Pulmonary artery endothelial cell (primary cell): ENCODE data around the gene COX6A2. TPM values are rescaled to one million over a fixed set of nuclear protein-coding genes. Genes with fewer than 3 reads are reported as not detected.

ENCODE experiments used
- DNase-seq: peaks from one replicate; pipeline ENCODE4 v3.0.0-alpha.2; 2011; ENCODE audit warnings: low read depth, low spot score
- total RNA-seq: library from RNA; depleted of rRNA; stranded (reverse); fragments of >200 nt; gene quantifications from 2 replicates; pipeline ENCODE4 v1.2.3, GENCODE V29; 2014

COX6A2 gene
- total RNA-seq, 1 donor from 2014 or later, result not detected

DNA sequence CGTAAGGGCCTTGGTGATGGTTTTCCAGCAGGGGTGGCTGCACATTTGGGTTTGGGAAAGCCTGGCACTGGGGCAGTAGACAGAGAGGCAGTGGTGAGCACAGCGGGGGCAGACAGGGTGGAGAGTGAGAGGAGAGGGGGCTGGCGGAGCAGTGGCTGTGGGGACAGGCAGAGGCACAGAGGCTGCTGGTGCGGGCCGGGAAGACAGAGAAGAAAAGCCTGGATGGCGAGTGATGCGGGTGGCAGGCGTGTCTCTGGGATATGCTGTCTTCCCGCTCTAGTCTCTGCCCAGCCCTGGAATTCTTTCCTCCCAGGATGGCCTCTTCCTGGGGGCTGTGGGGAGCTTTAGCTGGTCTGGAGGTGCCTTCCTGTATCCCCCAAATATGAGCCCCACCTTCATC, 18.1 kb downstream of the COX6A2 start:
- no peak for DNase-seq

DNA sequence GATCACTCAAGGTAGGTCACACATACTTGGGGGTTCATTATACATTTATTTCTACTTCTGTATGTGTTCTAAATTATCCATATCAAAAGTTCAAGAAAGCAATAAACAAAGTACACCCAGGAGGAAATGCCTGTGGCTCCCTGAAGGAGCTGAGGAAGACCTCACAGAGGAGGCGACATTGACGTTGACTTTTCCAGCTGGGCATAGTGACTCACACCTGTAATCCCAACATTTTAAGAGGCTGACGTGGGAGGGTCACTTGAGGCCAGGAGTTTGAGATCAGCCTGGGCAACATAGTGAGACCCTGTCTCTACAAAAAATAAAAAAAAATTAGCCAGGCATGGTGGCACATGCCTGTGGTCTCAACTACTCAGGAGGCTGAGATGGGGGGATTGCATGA, 18.7 kb downstream of the COX6A2 start:
- DNase-seq, result no peak

DNA sequence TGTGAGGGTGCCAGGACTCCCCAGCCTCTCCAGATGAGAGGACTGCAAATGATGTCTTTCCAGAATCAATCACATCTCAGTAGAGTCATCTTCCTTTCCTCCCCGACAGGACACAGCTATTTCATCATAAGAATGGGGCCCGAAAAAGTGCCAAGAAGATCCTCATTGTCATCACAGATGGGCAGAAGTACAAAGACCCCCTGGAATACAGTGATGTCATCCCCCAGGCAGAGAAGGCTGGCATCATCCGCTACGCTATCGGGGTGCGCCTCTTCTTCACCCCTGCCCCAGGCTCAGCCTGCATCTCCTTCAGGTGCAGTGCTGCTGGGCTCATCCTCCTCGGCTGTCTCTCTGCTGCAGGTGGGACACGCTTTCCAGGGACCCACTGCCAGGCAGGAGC, 20.8 kb downstream of the COX6A2 start:
- no peak for DNase-seq

DNA sequence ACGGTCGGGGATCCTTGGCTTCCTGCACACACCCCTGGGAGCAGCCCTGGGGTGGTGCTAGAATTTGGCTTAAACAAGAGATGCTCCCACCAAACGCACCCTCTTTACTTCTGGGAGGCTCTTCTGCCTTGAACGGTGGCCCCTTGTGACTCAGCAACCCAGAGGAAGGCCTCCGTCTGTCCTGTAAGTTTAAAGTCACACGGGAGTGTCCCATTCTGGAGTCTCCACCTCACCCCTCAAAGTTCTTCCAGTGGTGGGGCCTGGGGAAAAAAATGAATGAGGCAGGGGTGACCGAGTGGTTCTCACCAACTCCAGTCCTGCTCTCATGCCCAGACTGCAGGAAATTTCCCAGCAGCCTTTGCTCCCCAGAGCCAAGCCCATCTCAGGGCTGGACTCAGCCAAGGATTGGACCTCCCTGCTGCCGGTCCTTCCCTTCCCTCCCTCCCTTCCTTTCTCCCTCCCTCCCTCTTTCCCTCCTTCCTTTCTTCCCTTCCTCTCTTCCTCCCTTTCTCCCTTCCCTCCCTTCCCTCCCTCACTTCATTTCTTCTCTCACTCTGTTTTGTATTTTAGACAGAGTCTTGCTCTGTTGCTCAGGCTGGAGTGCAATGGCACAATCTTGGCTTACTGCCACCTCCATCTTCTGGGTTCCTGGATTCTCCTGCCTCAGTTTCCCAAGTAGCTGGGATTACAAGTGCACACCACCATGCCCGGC, 23.7 kb downstream of the COX6A2 start:
- DNase-seq, result no peak

DNA sequence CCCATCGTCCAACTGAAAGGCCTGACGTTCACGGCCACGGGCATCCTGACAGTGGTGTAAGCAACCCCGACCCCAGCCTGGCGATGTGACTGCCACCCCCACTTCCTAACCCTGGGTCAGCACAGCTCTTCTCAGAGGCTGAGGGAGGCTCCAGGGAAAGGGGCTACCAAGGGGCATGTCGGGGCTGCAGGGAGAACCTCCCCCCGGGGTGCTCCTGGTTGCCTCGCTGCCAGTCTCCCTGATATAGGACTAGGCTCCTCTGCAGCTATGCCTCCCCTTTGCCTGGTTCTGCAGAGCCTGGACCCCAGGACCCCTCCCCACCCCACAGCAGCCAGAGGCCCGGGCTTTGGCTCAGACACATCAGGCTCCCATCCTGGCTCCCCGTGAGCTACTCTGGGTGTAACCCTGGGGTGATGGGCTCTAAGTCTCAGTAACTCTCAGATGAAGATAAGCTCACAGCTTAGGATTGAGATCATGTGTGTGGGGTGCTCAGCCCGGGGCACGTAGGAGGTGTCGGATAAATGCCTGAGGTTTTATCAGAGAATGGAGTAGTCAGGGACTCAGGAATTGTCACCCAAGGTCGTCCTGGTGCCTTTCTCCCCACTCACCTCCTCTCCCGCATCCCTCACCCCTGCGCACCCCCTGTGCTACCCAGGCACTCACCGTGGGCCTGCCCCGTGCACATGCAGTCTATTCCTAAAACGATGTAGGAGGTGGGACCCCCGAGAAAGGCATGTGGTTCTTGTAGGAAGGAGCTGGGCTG, 24.4 kb downstream of the COX6A2 start:
- no peak for DNase-seq

DNA sequence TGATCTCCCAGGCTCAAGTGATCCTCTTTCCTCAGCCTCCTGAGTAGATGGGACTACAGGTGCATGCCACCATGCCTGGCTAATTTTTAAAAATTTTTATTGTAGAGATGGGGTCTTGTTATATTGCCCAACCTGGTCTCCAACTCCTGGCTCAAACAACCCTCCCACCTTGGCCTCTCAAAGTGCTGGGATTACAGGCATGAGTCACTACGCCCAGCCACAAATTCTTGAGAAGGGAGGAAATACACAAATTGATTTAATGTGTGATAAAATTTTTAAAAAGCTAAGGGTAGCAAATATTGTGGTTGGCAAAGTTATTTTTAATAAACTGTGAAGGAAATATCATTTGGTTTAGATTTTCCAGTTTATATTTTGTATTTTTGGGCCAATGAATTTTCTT, 25.5 kb downstream of the COX6A2 start:
- no peak for DNase-seq

DNA sequence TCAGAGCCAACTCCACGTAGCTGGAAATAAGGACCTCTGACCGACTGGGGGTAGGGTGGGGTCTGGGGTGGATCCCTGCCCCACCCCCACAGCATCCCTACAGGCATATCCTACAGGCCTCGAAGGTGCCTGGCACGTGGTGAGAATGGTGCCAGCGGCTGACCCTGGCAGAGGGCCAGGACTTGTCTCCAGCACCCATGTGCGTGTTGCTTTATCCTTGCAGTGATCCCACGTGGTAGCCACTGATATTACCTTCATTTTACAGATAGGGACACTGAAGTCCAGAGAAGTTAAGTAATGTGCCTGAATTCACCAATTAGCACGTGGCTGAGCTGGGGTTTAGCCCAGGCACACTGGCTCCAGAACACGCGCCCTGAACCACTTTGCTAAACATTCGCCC, 26.7 kb downstream of the COX6A2 start:
- DNase-seq, result no peak

DNA sequence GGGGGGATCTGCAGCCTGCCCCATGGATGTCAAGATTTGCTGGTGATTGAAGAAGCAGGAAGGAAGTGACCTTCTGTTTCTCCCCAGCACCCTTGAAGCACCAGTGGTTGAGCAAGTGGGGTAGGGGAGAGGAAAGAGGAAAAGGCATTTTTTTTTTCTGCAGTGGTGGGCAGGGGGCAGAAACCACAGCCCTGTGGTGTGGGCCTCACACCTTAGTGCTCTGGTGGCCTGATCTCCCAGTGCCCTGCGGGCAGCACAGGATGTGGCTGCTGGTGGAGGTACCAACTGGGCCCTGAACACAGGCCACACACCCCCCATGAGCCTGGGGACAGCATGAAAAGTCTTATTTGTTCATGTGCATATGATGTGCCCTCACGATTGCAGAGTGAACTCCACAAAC, 28.0 kb downstream of the COX6A2 start:
- no peak for DNase-seq

DNA sequence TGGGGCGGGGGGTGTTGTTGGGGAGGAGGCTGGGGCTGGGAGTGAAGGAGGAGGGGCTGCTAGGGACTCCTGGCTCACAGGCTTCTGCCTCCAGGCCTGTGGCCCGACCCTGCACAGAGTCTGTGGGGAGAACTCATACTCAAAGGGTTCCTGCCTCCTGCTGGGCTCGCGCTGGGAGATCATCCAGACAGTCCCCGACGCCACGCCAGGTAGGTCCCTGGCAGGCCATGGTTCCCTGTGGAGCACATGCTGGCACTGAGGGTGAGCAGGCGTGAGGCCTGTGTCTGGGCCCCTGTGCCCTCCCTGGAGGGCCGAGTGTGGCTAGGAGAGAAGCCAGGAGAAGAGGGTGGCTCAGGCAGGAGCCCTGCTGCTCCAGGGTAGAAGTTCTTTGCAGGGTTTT, 30.5 kb downstream of the COX6A2 start:
- DNase-seq, result no peak

DNA sequence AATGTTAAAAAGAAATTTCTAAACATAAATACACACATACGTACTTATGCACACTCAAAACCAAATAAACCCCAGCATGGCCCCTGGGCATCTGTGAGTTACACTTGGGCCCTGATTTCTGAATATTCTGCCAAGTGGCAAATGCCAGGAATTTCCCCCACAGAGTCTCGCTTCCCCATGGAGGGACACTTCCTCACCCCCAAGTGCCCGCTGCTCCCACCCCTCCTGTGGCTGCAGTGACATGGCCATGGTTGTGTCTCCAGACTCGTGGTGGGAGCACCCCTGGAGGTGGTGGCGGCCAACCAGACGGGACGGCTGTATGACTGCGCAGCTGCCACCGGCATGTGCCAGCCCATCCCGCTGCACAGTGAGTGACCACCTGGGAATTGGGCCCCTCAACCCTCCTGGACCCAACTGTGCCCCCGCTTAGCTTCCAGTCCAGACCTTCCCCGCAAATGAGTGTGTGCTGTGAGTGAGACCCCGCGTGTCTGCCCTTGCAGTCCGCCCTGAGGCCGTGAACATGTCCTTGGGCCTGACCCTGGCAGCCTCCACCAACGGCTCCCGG, 31.0 kb downstream of the COX6A2 start:
- DNase-seq, result no peak

DNA sequence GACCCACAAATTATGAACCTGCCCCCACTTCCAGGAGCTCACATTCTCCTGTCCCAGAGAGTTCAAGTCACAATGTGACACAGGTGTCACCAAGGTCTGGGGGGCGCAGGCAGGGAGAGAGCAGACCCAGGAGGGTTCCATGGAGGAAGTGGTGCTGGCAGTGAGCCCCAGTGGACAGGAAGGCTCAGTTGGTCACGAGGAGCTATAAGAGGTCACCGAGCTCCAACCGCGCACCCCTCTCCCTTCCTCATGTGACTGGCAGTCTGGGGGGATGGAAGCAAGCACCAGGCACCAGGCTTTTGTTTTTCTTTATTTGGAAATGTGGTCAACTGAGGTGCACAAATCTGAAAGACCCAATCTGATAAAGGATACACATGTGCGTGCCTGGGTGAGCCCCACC, 32.5 kb downstream of the COX6A2 start:
- DNase-seq, result no peak

DNA sequence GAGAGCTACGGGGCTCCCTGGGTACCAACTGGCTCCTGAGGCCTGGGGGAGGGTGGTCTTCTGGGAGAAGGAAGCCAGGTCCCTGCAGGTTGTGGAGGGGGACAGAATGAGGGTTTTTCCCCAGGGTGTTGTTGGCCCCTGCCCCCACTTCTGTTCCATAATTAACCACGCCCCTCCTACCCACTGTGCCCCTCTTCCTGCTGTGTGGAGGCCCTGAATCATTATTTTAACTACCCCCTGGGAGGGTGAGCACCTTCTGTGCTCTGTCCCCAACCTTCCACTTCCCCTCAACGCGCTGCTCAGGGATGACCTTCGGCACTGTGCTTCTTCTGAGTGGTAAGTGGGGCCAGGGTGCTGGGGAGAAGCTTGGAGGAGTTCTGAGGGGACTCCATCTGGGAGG, 35.1 kb downstream of the COX6A2 start, which contains the start of gene ITGAD:
TSS of gene ITGAD (plus strand) at position 280 of the 400 bp plus-strand sequence. CDS start at position 306, 26 bp downstream.
- no peak for DNase-seq

DNA sequence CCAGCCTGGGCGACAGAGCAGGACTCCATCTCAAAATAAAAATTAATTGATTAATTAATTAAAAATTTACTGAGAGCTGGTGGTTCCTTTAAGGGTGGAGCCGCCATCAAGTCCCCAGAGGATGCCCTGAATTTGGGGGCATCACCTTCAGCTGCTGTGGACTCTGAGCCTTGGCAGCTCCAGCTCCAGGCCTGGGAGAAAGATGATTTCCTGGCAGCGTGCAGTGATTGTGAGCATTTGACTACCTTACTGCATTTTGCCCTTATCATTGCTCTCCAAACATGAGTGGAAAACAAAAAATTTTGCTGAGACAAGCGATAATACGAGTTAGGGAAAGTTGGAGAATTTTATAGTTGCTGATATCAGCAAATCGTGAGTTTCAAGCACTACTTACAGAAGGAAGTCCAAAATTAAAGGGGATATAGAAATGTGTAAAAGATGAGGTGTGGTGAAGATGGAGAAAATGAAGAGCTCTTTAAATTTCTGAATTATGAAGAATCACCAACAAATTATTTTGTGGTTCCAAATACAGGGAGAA, 37.6 kb downstream of the COX6A2 start:
- DNase-seq, result no peak

DNA sequence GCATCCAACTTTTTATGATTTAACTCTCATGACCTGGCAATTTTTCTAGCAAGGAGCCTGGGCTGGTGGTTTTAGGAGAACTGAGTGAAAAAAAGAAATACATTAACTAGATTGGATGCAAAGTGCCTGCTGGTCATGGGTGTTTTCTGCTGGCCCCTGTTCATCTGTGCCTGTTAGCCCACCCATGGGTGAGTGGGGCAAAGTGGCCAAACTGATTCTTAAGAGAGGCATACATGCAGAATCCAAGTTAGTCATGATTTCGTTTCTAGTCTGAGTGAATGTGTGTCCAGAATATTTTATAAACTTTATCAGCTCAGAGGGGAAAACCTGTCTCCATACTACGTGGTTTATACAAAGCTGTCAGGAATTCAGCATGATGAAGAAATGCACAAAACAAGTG, 39.6 kb downstream of the COX6A2 start:
- no peak for DNase-seq

DNA sequence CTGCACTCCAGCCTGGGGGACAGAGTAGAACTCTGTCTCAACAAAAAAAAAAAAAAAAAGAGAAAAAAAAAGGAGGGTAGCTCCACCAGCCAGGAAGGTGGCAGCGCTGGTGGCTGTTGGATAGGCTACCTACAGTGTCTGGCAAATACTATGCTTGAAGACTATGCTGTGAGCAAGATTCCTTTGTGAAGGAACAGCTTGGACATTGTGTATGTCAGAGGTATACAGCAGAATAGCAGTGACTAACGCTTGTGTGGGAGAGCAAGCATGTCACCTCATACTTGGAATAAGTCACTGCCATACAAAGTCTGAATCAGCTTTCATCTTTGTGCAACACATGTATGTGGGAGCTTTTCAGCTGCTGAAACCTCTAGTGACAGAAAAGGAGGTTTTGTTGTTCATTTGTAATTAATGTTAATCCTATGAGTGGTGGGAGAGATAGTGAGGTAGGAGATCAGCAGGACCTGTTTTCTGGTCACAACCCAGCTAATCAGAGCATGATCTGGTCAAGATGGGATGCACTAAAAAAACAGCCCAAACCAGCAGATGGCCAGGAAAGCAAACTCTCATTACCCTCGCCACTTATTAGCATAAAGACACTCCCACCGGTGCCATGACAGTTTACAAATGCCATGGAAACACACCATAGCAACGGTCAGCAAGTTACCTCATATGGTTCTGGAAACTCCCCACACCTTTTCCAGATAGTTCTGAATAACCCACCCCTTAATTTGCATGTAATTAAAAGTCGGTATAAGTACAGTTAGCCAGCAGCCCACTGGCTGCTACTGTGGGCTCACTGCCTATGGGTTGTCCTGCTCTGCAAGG, 41.8 kb downstream of the COX6A2 start:
- DNase-seq, result no peak

DNA sequence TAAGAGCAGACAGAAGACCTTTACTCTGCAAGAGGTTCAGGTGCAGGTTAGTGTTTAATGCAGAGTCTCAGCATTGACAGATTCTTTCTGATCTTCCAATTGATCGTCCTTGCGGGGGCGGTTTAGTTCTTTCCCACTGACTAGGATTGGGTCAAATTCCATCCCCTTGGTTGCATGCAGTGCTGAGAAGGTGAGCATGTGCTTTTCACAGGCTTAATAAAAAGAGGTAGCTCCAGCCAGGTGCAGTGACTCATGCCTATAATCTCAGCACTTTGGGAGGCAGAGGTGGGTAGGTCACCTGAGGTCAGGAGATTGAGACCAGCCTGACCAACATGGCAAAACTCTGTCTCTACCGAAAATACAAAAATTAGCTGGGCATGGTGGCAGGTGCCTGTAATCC, 42.5 kb downstream of the COX6A2 start:
- no peak for DNase-seq

DNA sequence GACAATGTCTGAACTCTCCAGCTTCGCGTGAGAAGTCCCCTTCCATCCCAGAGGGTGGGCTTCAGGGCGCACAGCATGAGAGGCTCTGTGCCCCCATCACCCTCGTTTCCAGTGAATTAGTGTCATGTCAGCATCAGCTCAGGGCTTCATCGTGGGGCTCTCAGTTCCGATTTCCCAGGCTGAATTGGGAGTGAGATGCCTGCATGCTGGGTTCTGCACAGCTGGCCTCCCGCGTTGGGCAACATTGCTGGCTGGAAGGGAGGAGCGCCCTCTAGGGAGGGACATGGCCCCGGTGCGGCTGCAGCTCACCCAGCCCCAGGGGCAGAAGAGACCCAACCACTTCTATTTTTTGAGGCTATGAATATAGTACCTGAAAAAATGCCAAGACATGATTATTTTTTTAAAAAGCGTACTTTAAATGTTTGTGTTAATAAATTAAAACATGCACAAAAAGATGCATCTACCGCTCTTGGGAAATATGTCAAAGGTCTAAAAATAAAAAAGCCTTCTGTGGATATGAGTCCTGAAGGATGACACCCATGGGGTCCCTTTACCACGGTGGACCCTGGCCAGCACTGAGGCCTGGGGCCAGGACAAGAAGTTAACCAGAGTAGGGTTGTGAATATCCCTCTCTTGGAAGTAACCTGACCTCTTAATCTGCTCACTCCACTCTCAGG, 45.5 kb downstream of the COX6A2 start:
- no peak for DNase-seq

DNA sequence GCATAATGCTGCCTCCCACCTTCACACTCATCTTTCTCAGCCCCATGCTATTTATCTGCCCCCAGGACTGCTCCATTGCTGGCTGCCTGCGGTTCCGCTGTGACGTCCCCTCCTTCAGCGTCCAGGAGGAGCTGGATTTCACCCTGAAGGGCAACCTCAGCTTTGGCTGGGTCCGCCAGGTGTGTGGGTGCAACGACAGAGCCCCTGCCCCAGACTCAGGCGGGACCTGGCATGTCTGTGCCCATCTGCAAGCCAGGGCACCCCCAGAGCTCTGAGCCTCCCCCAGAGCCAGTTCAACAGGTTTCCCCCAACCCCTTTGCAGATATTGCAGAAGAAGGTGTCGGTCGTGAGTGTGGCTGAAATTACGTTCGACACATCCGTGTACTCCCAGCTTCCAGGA, 48.0 kb downstream of the COX6A2 start:
- DNase-seq, result no peak
